GOT3 (cell line): ENCODE measurements around the gene EXOC4.
"Not testable (repeated sequence)": the region's sequence is repeated elsewhere in the genome, so short reads cannot be mapped to it uniquely, and the experiment has no call there.

Experiments used
- DNase-seq: peaks from one replicate; lab custom pipeline; 2025; ENCODE audit warnings: mixed read lengths; lab: John Stamatoyannopoulos, UW

The EXOC4 gene

DNA sequence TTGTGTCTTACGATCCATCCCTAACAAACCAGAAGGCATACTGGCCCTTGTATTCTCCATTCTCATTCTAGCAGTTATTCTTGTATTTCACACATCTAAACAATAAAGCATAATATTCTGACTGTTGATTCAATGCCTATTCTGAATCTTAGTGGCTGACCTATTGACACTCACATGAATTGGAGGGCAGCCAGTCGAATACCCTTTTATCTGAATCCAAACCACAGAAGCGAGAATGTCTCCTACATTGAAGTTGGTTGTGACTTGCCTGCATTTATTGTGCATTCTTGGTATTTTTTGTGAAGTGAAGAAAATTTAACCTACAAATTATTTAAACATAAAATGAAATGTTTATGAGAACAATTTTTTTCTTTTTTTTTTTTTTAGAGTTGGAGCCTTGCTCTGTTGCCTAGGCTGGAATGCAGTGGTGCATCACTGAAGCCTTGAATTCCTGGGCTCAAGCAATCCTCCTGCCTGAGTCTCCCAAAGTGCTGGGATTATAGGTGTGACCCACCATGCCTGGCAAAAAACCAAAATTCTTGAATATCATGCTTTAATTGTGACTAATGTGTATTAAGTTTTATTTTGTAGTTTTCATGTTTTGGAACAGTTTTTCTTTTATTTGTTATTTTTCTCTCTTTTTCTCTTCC is 22.7 kb downstream of the EXOC4 start:
- DNase-seq, result no peak

DNA sequence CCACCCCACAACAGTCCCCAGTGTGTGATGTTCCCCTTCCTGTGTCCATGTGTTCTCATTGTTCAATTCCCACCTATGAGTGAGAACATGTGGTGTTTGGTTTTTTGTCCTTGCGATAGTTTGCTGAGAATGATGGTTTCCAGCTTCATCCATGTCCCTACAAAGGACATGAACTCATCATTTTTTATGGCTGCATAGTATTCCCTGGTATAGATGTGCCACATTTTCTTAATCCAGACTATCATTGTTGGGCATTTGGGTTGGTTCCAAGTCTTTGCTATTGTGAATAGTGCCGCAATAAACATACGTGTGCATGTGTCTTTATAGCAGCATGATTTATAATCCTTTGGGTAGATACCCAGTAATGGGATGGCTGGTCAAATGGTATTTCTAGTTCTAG is 26.1 kb downstream of the EXOC4 start:
- not testable (repeated sequence) for DNase-seq

DNA sequence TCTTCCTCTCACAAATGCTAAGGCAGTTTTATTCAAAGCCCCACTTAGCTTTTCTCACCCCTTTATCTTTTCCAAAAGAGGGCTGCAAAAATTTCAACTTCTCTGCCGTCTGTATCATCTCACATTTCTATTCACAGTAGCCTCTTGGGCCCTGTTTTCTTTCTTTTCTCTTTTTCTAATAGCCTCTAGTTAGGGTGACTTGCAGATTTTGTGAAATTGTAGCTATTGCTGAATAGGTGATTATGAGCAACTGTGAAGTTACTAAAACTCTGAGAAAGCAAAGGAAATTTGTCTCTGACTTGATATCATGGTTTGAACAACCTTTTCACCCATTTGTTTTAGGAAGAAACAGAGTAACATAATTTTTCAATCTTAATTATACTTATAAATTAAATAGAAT is 29.2 kb downstream of the EXOC4 start:
- no peak for DNase-seq

DNA sequence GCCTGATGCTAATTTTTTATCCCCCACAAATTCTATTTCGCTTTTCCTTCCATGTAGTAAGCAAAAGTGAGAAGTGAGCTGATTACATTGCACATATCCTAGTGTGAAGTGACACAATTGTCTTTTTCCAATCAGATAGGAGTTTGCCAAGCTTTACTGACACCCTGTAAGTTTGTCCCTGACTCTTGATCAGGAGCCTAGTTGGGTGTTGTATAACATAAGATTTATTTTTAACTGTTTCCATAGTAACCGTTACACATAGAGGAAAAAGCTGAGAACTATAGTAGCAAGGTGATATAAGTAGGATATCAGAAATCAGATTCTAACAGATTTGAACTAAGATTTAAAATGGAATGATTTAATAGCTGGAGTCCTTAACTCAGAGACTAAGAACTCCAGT is 31.2 kb downstream of the EXOC4 start:
- no peak for DNase-seq

DNA sequence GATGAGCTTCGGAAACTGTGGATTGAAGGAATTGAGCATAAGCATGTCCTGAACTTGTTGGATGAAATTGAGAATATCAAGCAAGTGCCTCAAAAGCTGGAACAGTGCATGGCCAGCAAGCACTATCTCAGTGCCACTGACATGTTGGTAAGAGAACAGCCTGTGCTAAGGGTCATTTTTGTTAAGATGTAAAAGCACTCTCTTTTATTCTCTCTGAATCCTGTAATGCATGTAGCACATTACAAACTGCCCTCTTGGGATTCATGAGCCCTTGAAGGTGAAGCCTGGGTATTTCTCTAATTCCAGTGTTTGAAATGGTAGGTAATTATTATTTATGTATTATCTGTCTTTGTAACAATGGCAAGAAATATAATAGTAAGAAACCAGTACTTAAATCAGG is 36.1 kb downstream of the EXOC4 start:
- DNase-seq, result no peak

DNA sequence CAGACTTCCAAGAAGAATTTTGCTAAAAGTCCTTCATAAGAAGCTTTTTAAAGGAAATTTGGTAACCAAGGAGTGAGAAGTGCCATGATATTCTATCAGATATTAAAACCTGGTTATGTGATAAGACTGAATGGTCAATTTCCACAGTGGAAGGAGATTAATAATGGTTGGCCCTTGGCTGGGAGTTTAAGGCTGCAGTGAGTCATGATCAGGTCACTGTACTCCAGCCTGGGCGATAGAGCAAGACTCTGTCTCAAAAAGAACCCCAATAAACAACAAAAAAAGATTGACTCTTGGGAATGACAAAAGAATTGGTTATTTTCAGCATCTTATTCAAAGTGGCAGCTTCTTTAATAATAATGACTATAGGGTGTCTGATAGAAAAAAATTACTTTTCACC is 37.2 kb downstream of the EXOC4 start:
- no peak for DNase-seq

DNA sequence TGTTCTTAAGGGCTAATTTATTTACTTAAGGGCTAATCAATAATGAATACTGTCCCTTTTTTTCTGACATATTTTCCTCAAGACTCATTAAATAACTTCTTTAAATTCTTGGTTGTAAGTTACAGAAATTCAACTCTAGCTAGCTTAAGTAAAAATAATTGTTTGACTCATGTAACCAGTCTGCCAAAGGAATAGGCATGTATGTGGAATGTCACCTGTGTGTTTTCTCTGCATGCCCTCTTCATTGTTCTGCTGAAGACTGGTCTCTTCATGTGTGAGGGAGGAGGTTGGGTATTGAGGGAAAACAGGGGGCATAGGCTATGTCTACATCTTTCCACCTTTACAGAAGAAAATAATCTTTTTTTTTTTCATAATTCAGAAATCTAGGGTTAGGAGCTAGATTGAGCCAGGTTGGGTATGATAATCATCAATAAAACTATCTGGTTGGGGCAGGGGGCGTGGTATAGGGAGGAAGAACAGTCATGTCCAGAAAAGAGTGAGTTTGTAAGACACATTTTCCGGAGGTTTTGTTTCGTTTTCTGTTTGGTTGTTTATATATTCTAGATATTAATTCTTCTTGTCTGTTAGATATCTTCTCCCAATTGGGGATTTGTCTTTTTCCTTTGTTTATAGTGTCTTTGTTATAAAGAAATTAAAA is 37.9 kb downstream of the EXOC4 start:
- no peak for DNase-seq

DNA sequence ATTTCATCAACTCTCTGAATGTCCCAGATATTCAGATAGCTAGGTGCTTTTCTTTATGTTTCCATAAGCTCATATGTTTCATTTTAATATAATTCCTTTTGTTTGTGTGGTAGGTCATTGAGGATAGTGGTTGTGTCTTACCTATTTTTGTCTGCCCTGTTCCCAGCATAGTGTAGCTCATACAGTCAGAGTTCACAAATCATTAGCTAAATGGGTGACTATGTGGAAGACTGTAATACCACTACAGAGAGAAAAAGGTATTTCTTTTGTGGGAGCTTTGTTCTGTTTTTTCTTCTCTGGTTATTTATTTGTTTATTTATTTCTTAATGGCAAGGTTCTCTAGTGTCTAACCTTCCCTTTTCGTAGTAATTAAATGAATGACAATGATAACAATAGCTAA is 39.8 kb downstream of the EXOC4 start:
- no peak for DNase-seq

DNA sequence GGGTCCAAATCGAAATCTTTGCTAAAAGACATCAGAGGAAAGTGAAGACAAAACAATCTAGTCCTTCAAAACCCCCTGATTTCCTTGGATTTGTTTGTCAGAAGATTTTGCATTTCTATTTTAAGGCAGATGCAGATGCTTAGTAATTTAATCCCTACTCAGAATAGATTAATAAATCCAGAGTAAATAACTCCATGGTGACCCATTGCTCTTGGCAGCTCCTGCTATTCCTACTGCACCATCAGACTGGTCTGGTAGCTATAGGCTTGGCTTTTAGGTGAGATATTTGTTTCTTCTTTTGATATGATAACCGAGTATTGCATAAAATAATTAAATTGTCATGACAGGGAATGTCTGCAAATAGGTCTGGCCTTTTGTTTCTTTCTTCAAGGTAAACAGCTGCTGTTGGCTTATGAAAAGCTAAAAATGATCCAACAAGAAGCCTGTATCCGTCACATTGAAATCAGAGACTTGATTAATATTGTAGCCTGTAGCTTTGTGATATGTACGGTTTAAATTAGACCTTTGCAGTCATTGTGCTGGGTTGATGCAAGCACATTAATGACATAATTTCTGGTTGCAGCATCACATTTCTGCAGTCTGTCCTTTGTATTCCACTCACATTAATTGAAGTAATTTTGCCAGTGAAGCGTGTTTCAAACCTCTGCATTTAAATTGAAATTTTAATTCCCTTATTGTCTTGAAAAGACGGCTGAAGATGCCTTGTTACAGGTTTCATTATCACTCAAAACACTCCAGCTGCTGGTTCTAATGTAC is 40.7 kb downstream of the EXOC4 start:
- DNase-seq, result no peak

DNA sequence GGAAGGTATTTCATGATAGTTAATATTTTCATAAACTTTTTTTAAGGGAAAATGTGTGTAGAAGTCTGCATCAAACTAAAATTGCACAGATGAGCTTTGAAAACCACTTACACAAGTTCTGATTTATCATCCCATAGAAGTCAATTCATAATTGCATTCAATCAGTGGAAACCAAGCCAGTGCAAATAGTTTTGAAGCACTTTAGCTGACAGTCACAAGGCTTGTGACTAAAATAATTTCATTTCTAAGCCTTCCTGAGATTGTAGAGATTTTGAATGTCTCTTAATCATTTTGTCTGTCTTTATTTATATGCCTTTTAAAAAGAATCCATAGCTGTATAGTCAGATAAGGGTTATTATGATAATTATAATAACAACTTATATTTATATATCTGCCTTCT is 41.4 kb downstream of the EXOC4 start:
- DNase-seq, result no peak

DNA sequence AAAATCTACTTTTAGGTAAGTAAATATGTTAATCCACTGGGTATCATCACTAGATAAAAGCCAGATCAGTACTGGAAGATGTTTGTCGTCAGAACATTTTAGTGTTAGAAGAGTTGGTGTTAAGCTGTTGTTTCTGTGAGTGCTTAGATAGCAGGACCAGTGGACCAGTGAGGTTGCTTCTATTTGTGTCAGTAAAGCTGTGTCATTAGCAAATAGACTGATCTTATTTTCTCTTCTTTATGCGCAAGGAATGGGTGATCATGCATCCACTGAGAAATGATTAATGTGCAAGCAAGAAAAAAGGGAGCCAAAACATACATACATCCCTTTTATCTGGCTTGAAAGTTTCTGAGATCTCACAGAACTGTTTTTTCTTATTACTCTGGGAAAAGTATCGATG is 42.6 kb downstream of the EXOC4 start:
- DNase-seq, result no peak

DNA sequence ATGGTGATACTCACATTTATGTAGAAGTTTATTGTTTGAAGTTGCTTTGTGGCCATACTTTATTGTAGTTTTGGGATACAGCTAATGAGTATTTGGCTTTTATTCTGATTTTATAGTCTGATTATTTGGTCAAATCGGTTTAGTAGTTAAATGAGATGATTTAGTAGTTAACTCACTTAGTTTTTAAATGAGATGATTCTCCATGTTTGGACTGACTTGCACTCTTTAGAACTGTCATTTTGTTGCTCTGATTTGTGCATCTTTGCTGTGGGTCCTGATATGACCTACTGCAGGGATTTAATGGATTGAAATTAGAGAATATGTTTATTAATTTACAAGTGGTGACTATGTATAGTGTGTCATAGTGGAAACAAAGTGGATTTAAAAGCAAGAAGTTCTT is 44.2 kb downstream of the EXOC4 start:
- no peak for DNase-seq

DNA sequence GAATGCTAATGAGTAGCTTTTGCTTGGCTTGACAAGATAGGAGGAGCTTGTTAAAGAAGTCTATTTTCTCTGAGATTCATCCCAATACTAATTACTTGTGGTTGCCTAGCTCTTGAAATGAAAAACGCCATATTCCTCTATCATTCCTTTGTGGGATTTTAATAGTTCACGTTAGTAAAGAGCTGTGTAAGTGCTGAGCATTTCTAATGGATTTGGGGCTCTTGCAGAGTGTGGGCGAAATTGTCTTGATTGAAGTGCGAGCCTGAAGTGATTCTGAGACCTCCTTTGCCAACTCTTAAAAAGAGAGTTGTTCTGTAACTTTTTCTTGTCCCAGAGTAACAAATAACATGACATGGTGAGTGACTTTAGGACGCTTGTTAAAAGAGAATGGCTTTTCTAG is 45.2 kb downstream of the EXOC4 start:
- DNase-seq, result no peak

DNA sequence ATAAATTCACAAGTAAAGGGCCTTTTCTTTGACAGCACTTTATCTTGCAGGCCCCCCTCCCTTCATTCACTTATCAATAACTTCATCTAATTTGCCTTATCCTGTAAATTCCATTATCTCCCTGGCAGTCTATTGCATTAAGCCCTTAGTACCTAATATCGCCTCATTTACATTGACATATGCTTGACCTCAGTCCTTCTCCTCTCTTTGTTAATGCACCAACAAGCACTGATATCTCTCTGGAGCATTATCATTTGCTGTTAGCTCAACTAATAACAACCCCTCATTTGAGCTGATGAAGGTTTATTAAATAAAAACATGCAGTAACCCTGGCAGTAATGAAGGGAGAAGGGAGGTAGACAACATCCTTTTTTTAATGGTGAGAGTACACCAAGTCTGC is 46.8 kb downstream of the EXOC4 start:
- DNase-seq, result no peak

DNA sequence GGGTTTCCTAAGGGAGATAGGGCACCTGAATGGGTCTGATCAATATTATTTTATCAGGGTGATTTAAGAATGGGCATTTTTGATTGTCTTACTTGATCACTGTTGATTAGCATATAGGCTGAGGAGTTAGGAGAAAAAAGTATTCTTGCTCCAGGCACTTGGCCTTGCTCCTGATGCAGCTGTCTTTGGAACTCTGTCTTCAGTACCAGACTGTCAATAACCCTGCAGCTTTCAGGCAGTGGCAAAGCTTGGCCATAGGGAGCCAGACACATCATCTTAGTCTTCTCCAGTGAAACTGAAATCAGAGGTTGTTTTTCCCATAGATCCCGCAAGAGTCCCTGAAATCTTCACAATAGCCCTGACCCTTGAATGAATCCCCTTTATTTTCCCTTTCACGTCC is 47.2 kb downstream of the EXOC4 start:
- no peak for DNase-seq

DNA sequence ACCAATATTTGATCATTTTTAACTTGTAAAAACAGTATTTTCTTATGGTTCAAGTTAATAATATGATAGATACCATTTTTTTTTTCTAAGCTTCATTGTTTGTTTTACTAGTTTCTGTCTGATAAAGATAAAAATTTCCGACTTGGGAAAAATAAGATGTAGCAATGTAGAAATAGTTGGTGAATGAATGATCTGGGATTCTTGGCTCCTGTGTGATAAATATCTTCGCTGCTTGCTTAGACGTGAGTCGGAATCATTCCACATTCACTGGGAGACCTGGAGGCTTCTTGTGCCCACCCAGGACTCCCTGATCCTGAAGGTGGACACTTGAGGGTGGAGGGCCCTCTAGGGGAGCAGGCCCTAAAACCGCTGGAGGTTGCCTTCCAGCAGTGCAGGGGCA is 47.9 kb downstream of the EXOC4 start:
- no peak for DNase-seq

DNA sequence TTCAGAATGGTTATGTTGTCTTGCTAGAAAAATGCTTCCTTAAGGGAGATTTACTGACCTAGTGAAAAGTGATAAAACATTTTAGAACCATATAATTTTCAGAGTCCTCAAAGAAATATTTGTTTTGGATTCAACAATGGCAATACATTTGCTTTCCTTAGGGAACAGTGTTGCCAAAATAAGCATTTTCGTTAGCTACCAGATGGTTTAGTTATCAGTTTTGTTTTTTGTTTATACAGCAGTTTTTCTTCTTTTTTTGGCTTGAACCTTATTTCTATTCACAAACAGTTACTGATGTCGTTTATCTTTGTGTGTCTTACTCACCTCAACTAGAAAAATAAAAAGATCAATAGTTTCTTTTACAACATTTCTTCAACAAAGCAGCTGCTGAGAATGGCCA is 48.6 kb downstream of the EXOC4 start:
- DNase-seq, result no peak

DNA sequence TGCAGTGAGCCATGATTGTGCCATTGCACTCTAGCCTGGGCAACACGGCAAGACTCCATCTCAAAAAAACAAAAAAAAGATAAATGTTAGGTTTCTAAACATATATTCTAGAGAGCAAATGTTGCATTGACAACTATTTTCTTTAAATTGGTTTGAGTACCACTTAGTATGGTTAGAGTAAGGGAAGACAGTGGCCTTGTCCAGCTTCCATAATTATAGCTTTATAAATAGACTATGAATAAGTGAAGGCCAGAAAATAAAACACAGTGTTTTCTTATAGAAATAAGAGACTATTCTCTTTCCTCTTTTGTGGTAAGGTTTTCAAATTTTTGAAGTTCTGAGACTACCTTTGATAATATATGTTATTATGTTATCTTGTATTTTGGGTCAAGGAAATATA is 50.5 kb downstream of the EXOC4 start:
- no peak for DNase-seq

DNA sequence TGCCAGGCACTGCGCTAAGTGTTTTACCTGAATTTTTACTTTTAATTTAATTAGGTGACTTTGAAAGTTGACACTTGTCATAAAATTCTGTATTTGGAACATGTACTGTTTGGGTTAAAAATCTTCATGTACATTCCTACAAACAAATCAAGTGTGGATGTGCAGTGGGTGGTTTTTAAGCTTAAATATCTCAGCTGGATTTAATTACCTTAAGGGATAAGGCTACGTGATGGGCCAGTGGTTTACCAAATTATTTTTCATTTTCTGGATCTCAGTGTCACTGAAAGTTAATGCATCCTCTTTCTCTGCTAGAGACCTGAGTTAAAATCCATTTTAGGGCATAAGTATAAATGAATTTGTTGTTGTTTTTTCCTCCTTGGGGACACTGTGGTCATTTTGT is 51.1 kb downstream of the EXOC4 start:
- DNase-seq, result no peak

DNA sequence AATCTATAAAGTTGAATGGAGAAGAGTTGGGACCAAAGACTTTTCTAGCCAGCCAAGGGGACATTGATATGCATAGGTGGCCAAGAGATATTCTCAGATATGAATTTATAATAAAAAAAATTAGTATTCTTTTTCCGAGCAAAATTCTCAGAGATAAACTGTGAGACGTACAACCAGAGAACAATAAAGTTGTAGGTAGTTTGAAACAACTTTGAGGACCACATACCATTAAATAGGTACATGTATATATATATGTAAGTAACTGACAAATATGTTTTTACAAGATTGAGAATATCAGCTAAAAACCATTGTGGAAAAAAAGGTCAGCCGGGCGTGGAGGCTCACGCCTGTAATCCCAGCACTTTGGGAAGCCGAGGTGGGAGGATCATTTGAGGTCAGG is 56.5 kb downstream of the EXOC4 start:
- no peak for DNase-seq

DNA sequence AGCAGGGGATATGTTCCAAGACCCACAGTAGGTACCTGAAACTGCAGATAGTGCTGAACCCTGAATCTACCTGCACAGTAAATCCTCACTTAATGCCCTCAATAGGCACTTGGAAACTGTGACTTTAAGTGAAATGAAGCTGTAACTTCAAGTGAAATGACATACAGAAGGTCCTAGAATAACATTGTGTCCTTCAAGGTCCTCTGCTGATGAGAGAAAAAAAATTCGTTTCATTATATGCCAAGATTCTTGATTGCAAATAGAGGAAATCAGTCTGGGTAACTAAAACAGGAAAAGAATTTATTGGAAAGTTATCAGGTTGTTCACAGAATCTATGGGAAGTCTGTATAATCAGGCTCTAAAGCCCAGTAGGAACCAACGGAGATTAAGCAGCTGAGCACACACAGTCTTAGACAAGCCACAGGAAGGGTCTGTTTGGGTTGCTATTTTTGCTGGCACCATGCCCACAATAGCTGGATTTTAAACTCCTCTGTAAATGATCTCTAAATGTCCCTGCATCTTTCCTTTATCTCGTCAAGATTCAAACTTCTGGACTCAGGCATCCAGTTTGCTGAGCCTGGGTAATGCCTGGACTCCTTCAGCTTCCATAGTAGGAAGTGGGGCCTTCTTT is 57.5 kb downstream of the EXOC4 start:
- DNase-seq, result no peak

DNA sequence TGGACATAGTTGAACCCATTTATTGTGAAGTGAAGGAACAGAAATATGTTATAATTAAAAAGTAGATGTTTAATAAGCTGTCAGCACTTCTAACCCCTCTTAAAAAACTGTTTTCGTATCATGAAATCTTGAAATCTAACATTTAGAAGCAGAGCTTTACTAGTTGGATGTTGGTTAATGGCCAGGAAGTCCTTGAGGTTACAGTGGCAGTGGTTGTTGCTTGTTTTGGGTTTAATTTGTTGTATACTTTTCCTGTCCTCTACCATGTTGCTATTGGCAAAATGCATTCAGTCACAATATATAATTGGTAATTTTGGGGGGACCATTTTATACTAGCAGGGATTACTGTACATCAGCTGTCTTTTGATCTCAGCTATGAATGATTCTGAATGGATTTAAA is 60.7 kb downstream of the EXOC4 start:
- DNase-seq, result no peak

DNA sequence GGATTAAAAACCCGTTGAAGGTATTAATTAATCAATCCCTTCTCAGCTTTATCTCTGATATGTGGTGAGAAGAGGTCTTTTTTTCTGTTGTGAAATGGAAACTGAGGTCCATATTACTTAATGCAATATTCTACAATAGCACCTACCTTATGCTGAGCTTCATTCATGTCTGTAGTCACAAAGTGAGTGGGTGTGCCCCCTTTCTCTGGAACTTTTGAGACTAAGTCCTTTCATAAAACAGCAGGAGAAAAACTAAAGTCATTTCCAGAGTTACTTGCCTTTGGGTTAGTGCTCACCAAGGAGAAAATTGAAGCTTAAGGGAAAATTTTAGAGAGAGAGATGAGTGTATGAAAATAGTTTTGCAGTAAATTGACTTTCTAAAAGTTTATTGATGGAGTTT is 61.2 kb downstream of the EXOC4 start:
- DNase-seq, result no peak
